Activated CD4-positive, alpha-beta T cell treated with anti-CD3 and anti-CD28 coated beads, Interleukin-2, Interleukin-6, amounts not matched to agents 100 ng/mL and 50 ng/mL, durations not matched to agents 16 hours and 8 hours (primary cell): ENCODE results near the gene NRP2.

ENCODE experiments used
- DNase-seq: peaks from one replicate; pipeline ENCODE4 v3.0.0-alpha.2; 2020

The NRP2 gene

DNA sequence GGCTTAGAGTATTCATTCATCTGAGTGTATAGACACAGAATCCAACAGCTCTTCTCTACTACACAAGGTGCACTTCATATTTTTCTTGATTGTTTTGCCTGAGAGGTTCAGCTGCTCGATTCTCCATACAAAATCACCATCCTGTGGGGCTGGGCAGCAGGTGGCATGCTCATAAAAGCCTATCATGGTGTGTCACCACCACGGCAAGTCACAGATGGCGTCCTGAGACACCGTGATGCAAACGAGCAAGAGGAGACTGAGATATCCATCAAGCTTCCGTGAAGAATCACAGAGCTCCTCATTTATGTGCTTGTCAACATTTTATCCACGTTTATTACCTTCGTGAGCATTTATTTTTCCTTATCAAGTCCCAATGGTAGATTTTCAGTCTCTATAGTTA lies 22.4 kb upstream of the NRP2 start:
- no peak for DNase-seq

GRCh38 chr2:205660521-205661124 lies 21.7 kb upstream of the NRP2 start:
- DNase-seq, result peak; percentile 31

GRCh38 chr2:205661281-205661680 lies 21.0 kb upstream of the NRP2 start:
- DNase-seq, result no peak

- no peak for DNase-seq
Measured at GRCh38 chr2:205662206-205662965, 19.9 kb upstream of the NRP2 start.

DNA sequence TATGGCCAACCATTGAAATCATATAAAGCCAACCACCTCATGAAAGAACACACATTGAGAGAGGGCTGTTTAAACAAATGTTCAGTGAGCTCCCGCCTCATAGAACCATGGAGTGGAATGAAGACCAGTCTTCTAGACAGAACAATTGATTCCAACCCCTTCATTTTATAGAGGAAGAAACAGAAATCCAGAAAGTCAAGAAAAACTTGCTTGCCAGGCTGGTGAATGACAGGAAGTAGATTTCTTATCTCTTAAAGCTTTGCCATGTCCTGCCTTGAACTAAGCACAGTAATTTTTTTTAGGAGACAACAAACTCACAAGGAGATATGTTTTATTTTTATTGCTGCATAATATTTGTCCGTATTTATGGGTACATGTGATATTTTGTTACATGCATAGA lies 16.5 kb upstream of the NRP2 start:
- no peak for DNase-seq

GRCh38 chr2:205670292-205670691 lies 12.0 kb upstream of the NRP2 start:
- DNase-seq, result no peak

GRCh38 chr2:205673312-205673711 lies 9.0 kb upstream of the NRP2 start:
- DNase-seq, result no peak

DNA sequence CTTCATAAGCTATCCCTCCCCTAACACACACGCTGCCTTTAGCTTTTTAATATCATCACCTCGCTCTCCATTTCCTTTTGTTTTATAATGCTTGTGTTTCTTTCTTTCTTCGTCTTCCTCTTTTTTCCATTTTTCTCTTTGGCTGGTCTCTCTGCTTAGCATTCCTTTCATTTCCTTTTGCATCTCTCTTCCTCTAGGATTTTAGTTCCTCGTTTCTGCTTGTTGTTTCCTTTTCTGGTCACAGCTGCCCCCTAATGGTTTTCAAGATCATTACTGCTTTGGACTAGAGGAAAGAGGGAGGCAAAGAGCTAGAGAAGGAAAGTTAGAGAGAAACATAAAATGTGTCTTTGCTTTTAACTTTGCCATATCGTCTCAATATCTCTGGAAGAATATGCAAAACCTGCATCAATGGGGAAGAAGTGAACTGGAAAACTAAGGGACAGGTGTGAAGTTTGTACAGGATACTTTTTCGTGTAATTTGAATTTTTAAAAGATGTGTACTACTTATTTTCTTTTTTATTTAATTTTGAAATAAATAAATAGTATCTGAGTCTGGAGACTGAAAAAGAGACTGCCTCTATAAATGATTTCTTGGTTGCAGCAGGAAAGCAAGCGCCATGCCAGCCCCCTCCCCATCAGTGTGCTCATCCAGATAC lies 6.3 kb upstream of the NRP2 start:
- peak; percentile 30 for DNase-seq

DNA sequence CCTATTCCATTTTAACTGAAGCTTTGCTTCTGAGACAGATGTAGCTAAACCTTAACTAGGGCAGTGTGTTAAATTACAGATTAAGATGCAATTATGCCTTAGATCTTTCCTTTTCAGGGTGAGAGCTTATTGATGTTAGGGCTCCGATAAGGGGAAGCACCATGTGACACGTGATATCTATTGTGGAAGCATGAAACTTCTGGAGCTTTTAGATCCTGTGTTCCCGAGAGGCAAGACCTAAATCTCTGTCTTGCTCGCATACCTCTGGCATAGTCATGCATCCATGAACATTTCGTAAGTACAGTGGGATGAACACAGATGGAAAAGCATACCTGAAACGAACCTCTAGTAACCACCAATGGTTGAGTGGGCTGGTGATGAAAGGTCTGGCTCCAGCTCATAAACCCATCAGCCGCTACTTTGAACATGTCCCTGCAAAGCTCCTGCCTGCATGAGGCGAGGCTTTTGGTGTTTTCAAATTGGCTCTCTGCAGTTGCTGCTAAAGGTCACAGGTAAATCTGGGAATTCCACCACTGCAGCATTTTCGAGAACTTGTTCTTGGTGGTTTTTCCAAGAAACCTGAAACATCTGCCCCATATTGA lies 3.7 kb upstream of the NRP2 start:
- no peak for DNase-seq

DNA sequence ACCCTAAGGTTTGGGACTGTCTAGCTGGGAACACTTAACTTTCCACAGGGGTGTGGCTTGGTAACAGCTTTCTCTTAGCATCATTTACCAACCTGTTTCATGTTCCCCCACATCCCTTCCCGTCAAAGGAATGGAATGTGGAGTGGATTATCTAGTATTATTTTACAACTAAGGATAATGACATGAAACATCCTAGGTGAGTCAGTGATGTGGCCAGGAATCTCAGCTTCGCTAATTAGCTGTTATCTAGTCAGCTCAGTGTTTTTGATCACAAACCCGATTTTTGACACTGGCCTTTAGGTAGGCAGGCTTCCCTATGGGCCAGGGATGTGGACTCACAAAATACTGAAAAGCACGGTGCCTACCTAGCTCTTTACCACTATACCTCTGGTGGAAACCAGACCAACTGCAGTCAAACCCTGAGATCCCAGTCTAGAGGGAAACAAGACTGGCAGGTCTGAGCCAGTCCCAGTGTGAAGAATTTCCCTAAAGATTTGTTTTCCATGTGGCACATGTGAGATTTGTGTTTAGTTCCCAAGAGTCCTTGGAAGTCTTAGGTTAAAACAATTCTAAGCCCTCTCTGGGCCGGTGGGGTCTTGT lies 2.8 kb upstream of the NRP2 start:
- no peak for DNase-seq

DNA sequence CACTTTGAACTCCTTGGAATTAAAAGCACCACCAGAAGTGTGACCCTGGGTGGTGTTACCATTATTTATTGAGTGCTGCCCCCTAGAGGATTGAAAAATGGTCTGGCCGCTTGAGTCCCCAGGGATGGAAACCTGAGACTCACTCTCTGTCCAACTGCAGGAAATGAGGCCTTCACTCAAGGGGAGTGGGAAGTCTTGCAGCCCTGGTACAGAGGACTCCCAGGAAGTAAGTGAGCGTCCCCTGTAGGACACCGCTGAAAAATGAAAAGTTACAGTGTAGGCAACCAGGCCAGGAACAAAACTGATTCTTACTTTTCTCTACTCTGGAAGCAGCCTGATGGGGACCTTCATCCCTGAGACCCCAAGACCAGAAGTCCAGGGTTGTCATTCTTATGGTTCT lies 2.2 kb upstream of the NRP2 start:
- DNase-seq, result peak; percentile 76

- DNase-seq, result no peak
Measured at GRCh38 chr2:205680903-205681302, 1.4 kb upstream of the NRP2 start.

- no peak for DNase-seq
Measured at GRCh38 chr2:205681401-205682238, 681 bp upstream of the NRP2 start.

- DNase-seq, result no peak
Measured at GRCh38 chr2:205682971-205683501, 735 bp downstream of the NRP2 start.

GRCh38 chr2:205683502-205684367 lies 1.4 kb downstream of the NRP2 start:
- DNase-seq, result no peak

- DNase-seq, result no peak
Measured at GRCh38 chr2:205684871-205685313, 2.6 kb downstream of the NRP2 start.

- DNase-seq, result peak; percentile 25
Measured at GRCh38 chr2:205685314-205686055, 3.2 kb downstream of the NRP2 start.

DNA sequence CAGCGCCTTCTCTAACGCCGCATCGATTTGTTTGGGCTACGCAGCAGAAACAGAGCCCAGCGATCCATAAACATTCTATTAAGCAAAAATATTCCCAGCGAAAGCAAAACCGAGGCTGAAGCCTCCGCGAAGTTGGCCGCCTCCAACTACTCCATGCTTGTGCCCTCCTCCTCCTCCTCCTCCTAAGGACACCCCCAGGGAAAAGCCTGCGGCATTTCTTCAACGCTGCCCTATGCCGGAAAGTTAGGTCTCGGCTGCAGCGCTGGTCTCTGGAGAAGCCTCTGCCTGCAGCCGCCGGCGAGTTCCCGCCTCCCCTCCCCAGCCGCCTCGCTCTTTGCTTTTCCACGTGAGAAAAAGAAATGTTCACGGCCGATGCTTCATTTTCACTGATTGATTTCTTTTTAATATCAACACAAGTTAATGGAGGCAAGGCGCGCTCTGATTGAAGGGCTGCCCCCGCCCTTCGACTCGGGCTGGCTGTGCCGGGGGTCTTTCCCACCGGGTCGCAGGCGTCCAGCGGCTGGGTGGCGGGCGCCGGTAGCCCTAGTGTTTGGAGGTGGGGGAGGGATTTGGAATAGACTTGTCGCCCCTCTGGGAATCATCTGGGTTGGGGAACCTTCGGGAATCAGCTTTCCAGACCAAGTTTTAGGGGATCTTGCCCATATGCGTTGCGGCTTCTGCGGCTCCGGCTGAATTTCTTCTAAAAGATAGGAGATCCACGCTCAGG lies 3.9 kb downstream of the NRP2 start:
- no peak for DNase-seq

DNA sequence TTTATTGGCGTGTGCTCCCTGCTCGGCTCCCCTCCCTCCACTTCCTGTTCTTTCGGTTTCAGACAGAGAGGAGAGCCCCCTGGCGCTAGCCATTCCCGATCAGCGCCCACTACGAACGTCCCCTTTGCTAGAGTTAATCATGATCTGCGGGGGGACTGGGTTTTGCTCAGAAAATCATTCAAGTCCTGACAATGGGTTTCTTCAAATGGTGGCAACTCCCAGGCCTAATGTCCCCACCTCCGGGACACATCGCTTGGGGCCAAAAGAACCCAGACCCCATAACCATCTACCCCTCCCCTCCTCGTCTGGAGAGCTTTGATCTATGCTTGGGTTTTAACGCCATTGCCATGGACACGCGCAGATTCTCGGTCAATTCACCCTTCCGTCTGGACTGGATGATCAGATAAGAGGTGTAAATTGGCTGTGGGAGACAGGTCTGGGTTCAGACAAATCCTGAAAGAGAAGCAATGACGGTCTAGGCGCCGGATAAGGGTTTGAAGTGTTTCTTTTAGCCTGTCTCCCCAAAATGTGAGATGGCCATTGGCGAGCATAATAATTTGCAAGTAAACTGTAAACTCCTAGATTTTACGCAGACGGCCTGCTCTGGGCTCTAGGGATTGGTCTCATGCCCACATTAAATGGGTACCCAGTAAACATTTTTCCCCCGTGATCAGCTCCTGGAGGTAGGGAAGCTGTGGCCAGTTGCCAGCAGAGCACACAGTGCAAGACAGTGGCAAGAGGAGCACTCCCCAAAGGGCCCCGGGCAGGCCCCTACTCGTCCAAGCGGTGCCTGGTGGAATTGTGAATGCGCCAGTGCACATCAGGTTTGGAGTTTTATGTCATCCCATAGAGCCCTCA lies 4.7 kb downstream of the NRP2 start:
- no peak for DNase-seq
